ENCODE results near the gene HACD3.

HACD3 gene

GRCh38 chr15:65587094-65587493 lies 56.8 kb downstream of the HACD3 start:
- Histone ChIP-seq H3K4me3 (no peak overlapping the region), H3K27ac (no peak overlapping the region)
- no peak for TF ChIP-seq CTCF (IDR thresholded peaks at IDR 0.05)
- no peak for DNase-seq (ENCODE audit: low spot score)

- Histone ChIP-seq H3K4me3 (no peak overlapping the region), H3K27ac (no peak overlapping the region)
- DNase-seq (ENCODE audit: low spot score): no peak
- no peak for TF ChIP-seq CTCF (IDR thresholded peaks at IDR 0.05)
These were observed 65.7 kb downstream of the HACD3 start for GRCh38 chr15:65595960-65596359.

- no peak overlapping the region for H3K4me3 ChIP-seq
- H3K27ac ChIP-seq: no peak overlapping the region
- no peak for TF ChIP-seq CTCF (IDR thresholded peaks at IDR 0.05)
- DNase-seq (ENCODE audit: low spot score): no peak
These were observed 68.2 kb downstream of the HACD3 start for GRCh38 chr15:65598468-65598867.

GRCh38 chr15:65599677-65600076 lies 69.4 kb downstream of the HACD3 start:
- H3K27ac ChIP-seq: no peak overlapping the region
- no peak overlapping the region for H3K4me3 ChIP-seq
- DNase-seq (ENCODE audit: low spot score): no peak
- TF ChIP-seq CTCF (IDR thresholded peaks at IDR 0.05): no peak

GRCh38 chr15:65603134-65603533 lies 72.9 kb downstream of the HACD3 start:
- TF ChIP-seq CTCF (IDR thresholded peaks at IDR 0.05): no peak
- no peak for DNase-seq (ENCODE audit: low spot score)

GRCh38 chr15:65603559-65603958 lies 73.3 kb downstream of the HACD3 start:
- Histone ChIP-seq H3K27ac (no peak overlapping the region), H3K4me3 (no peak overlapping the region)
- TF ChIP-seq CTCF (IDR thresholded peaks at IDR 0.05): no peak
- DNase-seq (ENCODE audit: low spot score): no peak

More at GRCh38 chr15:65603134-65603533, 72.9 kb downstream of the HACD3 start:
- no peak overlapping the region for H3K4me3 ChIP-seq
- no peak overlapping the region for H3K27ac ChIP-seq

- H3K4me3 ChIP-seq: peak within 1 kb of the TSS; percentile 91
- TF ChIP-seq CTCF (IDR thresholded peaks at IDR 0.05): peak; percentile 63
- DNase-seq (ENCODE audit: low spot score): peak; percentile 97
- H3K27ac ChIP-seq: peak within 1 kb of the TSS; percentile 96 to 97
These were observed 80.8 kb downstream of the HACD3 start, which contains the start of gene INTS14 for GRCh38 chr15:65610871-65611718. Gene INTS14, minus strand, starts transcription at chr15:65611131. Its CDS starts 3,751 bp downstream, at chr15:65607380.

All from coronary artery (tissue), 2 donors.